NCI-H1930 (cell line): ENCODE measurements around the gene PPP1R1B.

Source experiments
- DNase-seq, 2 experiments: peaks; one replicate each; lab custom pipeline; 2025; lab: John Stamatoyannopoulos, UW

PPP1R1B gene

GRCh38 chr17:39615434-39615833 lies 11.3 kb upstream of the PPP1R1B start:
- DNase-seq: no peak

GRCh38 chr17:39617100-39617445 lies 9.7 kb upstream of the PPP1R1B start:
- DNase-seq: no peak

- DNase-seq: peak; percentile 25 to 26
These were observed 9.1 kb upstream of the PPP1R1B start for GRCh38 chr17:39617446-39618245.

- DNase-seq: no peak
These were observed 8.4 kb upstream of the PPP1R1B start for GRCh38 chr17:39618246-39618913.

GRCh38 chr17:39618956-39619785 lies 7.6 kb upstream of the PPP1R1B start:
- no peak for DNase-seq

- DNase-seq: no peak
These were observed 7.0 kb upstream of the PPP1R1B start for GRCh38 chr17:39619786-39620101.

GRCh38 chr17:39621523-39622379 lies 5.0 kb upstream of the PPP1R1B start:
- DNase-seq: peak; percentile 59 to 76

- DNase-seq: peak in 1 of 2 experiments; percentile 31
These were observed 4.3 kb upstream of the PPP1R1B start for GRCh38 chr17:39622380-39623006.

- peak; percentile 45 to 64 for DNase-seq
These were observed 3.3 kb upstream of the PPP1R1B start for GRCh38 chr17:39623356-39623950.

GRCh38 chr17:39624313-39624712 lies 2.4 kb upstream of the PPP1R1B start:
- DNase-seq: no peak

- no peak for DNase-seq
These were observed 1.5 kb upstream of the PPP1R1B start for GRCh38 chr17:39625198-39625785.

GRCh38 chr17:39627047-39627711 lies 427 bp downstream of the PPP1R1B start:
- no peak for DNase-seq

- DNase-seq: no peak
These were observed 1.2 kb downstream of the PPP1R1B start for GRCh38 chr17:39627712-39628516.

GRCh38 chr17:39628655-39629493 lies 2.1 kb downstream of the PPP1R1B start:
- DNase-seq: no peak

GRCh38 chr17:39629494-39629880 lies 2.7 kb downstream of the PPP1R1B start:
- DNase-seq: no peak

GRCh38 chr17:39629898-39630297 lies 3.1 kb downstream of the PPP1R1B start:
- no peak for DNase-seq

- DNase-seq: no peak
These were observed 4.7 kb downstream of the PPP1R1B start for GRCh38 chr17:39631403-39631802.
